WTC11 (cell line): Measurements from ENCODE around the gene GAK. TPM values are rescaled to one million over a fixed set of nuclear protein-coding genes. Genes with fewer than 3 reads are reported as not detected.

Experiments used
- ATAC-seq: fragments of 200-7000 bp; cut with Tn5 transposase; 2 replicates; pipeline ENCODE4 v1.10.0; 2021; ENCODE audit warnings: mild to moderate bottlenecking, moderate library complexity
- CTCF ChIA-PET: fragments of 300-600 bp; sonication (Branson Sonifier 250); formaldehyde crosslinking; loops from one replicate; lab custom pipeline; 2021; ENCODE audit warnings: antibody characterized with exemption; lab: Charles Lee
- POLR2A ChIA-PET: fragments of 350-600 bp; sonication (Branson Sonifier 250); formaldehyde crosslinking; loops from one replicate; lab custom pipeline; 2021; ENCODE audit warnings: antibody characterized with exemption; lab: Charles Lee
- DNase-seq: peaks from one replicate; pipeline ENCODE4 v3.0.0; 2021; ENCODE audit warnings: low spot score
- H3K27ac Mint-ChIP-seq: 2 replicates; pipeline ENCODE4 v1.8.0; 2021; ENCODE audit warnings: mixed read lengths
- H3K27me3 Mint-ChIP-seq: 2 replicates; pipeline ENCODE4 v1.8.0; 2021; ENCODE audit warnings: low read depth, mild to moderate bottlenecking, moderate library complexity, mixed read lengths
- H3K36me3 Mint-ChIP-seq: 2 replicates; pipeline ENCODE4 v1.8.0; 2021; ENCODE audit warnings: mixed read lengths
- H3K4me1 Mint-ChIP-seq: 2 replicates; pipeline ENCODE4 v1.8.0; 2022; ENCODE audit warnings: mixed read lengths
- H3K4me3 Mint-ChIP-seq: 2 replicates; pipeline ENCODE4 v1.8.0; 2021; ENCODE audit warnings: mild to moderate bottlenecking, moderate library complexity, mixed read lengths
- H3K9me3 Mint-ChIP-seq: 2 replicates; pipeline ENCODE4 v1.8.0; 2021; ENCODE audit warnings: mixed read lengths
- ATF3 ChIP-seq: sonication (generic); formaldehyde crosslinking; conservative IDR thresholded peaks from 2 replicates; pipeline ENCODE4 v1.8.1; 2022; ENCODE audit warnings: mild to moderate bottlenecking, missing genetic modification reagents
- CBFB ChIP-seq: sonication (generic); formaldehyde crosslinking; IDR thresholded peaks from 2 replicates; pipeline ENCODE4 v1.8.1; 2022; ENCODE audit warnings: mild to moderate bottlenecking, low read depth, missing genetic modification reagents
- CREM ChIP-seq: sonication (generic); formaldehyde crosslinking; IDR thresholded peaks from 2 replicates; pipeline ENCODE4 v1.8.1; 2022; ENCODE audit warnings: mild to moderate bottlenecking, missing genetic modification reagents, moderate library complexity
- CTCF ChIP-seq: fragments of 200-600 bp; IDR thresholded peaks from 2 replicates; pipeline ENCODE4 v1.8.0; 2022; ENCODE audit warnings: antibody characterized with exemption
- E2F1 ChIP-seq: sonication (generic); formaldehyde crosslinking; IDR thresholded peaks from 2 replicates; pipeline ENCODE4 v1.8.0; 2022; ENCODE audit warnings: mild to moderate bottlenecking, missing genetic modification reagents
- E2F4 ChIP-seq: sonication (generic); formaldehyde crosslinking; IDR thresholded peaks from 2 replicates; pipeline ENCODE4 v1.8.1; 2022; ENCODE audit warnings: low read depth, mild to moderate bottlenecking, moderate library complexity, missing genetic modification reagents, borderline replicate concordance
- EMX1 ChIP-seq: fragments of 250-450 bp; sonication (Bioruptor Pico); IDR thresholded peaks from 2 replicates; pipeline ENCODE4 v1.8.0; 2021; ENCODE audit warnings: mild to moderate bottlenecking
- GABPB1 ChIP-seq: sonication (generic); formaldehyde crosslinking; IDR thresholded peaks from 2 replicates; pipeline ENCODE4 v1.8.1; 2023; ENCODE audit warnings: mild to moderate bottlenecking, missing genetic modification reagents
- NR2C2 ChIP-seq: sonication (generic); formaldehyde crosslinking; IDR thresholded peaks from 2 replicates; pipeline ENCODE4 v1.8.0; 2022; ENCODE audit warnings: mild to moderate bottlenecking, missing genetic modification reagents
- SMAD3 ChIP-seq: sonication (generic); formaldehyde crosslinking; IDR thresholded peaks from 2 replicates; pipeline ENCODE4 v1.8.0; 2022; ENCODE audit warnings: missing genetic modification reagents, mild to moderate bottlenecking, borderline replicate concordance
- TP53 ChIP-seq: sonication (generic); formaldehyde crosslinking; IDR thresholded peaks from 2 replicates; pipeline ENCODE4 v1.8.1; 2023; ENCODE audit warnings: mild to moderate bottlenecking, missing genetic modification reagents
- ZNF219 ChIP-seq: sonication (generic); formaldehyde crosslinking; IDR thresholded peaks from 2 replicates; pipeline ENCODE4 v1.8.0; 2023; ENCODE audit warnings: missing genetic modification reagents, mild to moderate bottlenecking, borderline replicate concordance
- ZNF232 ChIP-seq: sonication (generic); formaldehyde crosslinking; IDR thresholded peaks from 2 replicates; pipeline ENCODE4 v1.8.0; 2022; ENCODE audit warnings: mild to moderate bottlenecking, missing genetic modification reagents
- ZNF263 ChIP-seq: sonication (generic); formaldehyde crosslinking; IDR thresholded peaks from 2 replicates; pipeline ENCODE4 v1.8.1; 2022; ENCODE audit warnings: low read depth, mild to moderate bottlenecking, moderate library complexity, missing genetic modification reagents
- ZNF416 ChIP-seq: fragments of 250-450 bp; sonication (Bioruptor Pico); IDR thresholded peaks from 2 replicates; pipeline ENCODE4 v1.9.0; 2021; ENCODE audit warnings: mild to moderate bottlenecking, inconsistent platforms
- ZNF423 ChIP-seq: fragments of 250-450 bp; sonication (Bioruptor Pico); IDR thresholded peaks from 2 replicates; pipeline ENCODE4 v2.1.2; 2022; ENCODE audit warnings: mild to moderate bottlenecking, moderate library complexity
- ZNF512 ChIP-seq: sonication (generic); formaldehyde crosslinking; IDR thresholded peaks from 2 replicates; pipeline ENCODE4 v1.8.1; 2022; ENCODE audit warnings: missing genetic modification reagents, borderline replicate concordance
- total RNA-seq: library from RNA; stranded (reverse); gene quantifications from 3 replicates; pipeline ENCODE4 v1.2.3, GENCODE V29; 2021
- TF ChIP-seq, protein P1 (sequence below): fragments of 250-450 bp; sonication (Bioruptor Pico); IDR thresholded peaks from 2 replicates; pipeline ENCODE4 v1.9.0; 2021; ENCODE audit warnings: moderate library complexity, mild to moderate bottlenecking, inconsistent platforms, borderline replicate concordance
- TF ChIP-seq, protein P2 (sequence below): sonication (generic); formaldehyde crosslinking; IDR thresholded peaks from 2 replicates; pipeline ENCODE4 v1.8.1; 2023; ENCODE audit warnings: mild to moderate bottlenecking, missing genetic modification reagents
- TF ChIP-seq, protein P3 (sequence below): fragments of 250-450 bp; sonication (Bioruptor Pico); IDR thresholded peaks from 2 replicates; pipeline ENCODE4 v2.1.2; 2022; ENCODE audit warnings: mild to moderate bottlenecking, moderate library complexity

The GAK gene
- total RNA-seq, 1 experiment from 2014 or later: 121 TPM

GRCh38 chr4:828641-829271 lies 103.4 kb downstream of the GAK start (continued):
- TF ChIP-seq TP53 (CRISPR knock-in tag): no peak

DNA sequence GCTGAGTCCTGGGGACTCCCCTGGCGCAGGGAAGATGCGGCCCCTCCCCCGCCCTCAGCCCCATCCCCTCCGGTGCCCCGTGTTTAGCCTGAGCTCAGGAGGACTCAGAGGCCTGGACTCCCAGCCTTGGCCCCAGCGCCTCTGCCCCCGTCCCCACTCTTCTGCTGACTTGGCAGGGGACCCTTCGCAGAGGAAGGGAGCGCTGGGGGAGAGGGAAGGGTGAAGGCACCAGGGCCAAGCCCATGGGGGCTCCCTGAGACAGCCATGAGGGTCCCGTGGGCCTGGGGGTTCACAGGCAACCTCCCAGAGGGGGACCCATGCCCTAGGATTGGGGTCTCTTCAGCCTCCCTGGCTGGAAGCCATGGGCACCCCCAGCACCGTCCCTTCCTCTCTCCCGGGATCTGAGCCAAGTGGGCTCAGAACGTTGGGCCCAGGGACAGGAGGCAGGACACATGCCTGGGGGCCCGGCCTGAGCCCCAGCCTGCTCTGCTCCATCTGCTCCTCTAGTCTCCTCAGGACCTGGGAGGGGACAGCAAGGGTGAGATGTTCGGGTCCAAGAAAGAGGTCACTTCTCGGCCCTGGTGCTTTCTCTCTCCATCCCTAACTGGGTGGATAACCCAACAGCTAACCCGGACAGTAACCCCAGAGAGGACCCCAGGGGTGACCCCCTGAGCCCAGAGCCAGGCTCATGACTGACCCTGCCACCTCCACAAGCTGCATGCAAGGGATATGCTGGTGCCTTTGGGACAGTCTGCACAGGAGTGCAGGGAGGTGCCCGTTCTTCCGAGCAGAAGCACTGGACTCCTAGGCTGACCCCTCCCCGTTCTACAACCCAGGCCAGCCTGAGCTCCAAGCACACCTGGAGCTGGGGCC lies 104.7 kb downstream of the GAK start:
- H3K4me3 Mint-ChIP-seq: peak overlapping the region; percentile 52
- TF ChIP-seq, protein P1, sequence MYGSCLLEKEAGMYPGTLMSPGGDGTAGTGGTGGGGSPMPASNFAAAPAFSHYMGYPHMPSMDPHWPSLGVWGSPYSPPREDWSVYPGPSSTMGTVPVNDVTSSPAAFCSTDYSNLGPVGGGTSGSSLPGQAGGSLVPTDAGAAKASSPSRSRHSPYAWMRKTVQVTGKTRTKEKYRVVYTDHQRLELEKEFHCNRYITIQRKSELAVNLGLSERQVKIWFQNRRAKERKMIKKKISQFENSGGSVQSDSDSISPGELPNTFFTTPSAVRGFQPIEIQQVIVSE (CRISPR knock-in tag): no peak
- no peak for TF ChIP-seq ZNF263 (CRISPR knock-in tag)
- no peak for TF ChIP-seq NR2C2 (CRISPR knock-in tag)
- no peak for TF ChIP-seq ZNF512 (CRISPR knock-in tag)
- no peak for TF ChIP-seq ZNF423
- TF ChIP-seq ATF3: no peak
- no peak for TF ChIP-seq ZNF416 (CRISPR knock-in tag)
- no peak for TF ChIP-seq E2F4 (CRISPR knock-in tag)
- TF ChIP-seq, protein P2, sequence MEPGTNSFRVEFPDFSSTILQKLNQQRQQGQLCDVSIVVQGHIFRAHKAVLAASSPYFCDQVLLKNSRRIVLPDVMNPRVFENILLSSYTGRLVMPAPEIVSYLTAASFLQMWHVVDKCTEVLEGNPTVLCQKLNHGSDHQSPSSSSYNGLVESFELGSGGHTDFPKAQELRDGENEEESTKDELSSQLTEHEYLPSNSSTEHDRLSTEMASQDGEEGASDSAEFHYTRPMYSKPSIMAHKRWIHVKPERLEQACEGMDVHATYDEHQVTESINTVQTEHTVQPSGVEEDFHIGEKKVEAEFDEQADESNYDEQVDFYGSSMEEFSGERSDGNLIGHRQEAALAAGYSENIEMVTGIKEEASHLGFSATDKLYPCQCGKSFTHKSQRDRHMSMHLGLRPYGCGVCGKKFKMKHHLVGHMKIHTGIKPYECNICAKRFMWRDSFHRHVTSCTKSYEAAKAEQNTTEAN (CRISPR knock-in tag): no peak
- TF ChIP-seq TP53 (CRISPR knock-in tag): no peak
- TF ChIP-seq ZNF232 (CRISPR knock-in tag): no peak
- TF ChIP-seq, protein P3, sequence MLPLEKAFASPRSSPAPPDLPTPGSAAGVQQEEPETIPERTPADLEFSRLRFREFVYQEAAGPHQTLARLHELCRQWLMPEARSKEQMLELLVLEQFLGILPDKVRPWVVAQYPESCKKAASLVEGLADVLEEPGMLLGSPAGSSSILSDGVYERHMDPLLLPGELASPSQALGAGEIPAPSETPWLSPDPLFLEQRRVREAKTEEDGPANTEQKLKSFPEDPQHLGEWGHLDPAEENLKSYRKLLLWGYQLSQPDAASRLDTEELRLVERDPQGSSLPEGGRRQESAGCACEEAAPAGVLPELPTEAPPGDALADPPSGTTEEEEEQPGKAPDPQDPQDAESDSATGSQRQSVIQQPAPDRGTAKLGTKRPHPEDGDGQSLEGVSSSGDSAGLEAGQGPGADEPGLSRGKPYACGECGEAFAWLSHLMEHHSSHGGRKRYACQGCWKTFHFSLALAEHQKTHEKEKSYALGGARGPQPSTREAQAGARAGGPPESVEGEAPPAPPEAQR: no peak
- no peak for TF ChIP-seq CREM
- no peak for TF ChIP-seq ZNF219 (CRISPR knock-in tag)
- TF ChIP-seq GABPB1: no peak
- no peak for TF ChIP-seq SMAD3 (CRISPR knock-in tag)
- TF ChIP-seq CTCF: no peak
- TF ChIP-seq CBFB: no peak
- no peak for TF ChIP-seq E2F1 (CRISPR knock-in tag)
- no peak for TF ChIP-seq EMX1 (CRISPR knock-in tag)
- ChIA-PET CTCF (interaction anchor here (0.6 to 1.2 kb wide), 5 partner anchors 32 to 161 kb away, joined by 3 to 5 read pairs (median 3); no protein-coding TSS in a partner anchor), POLR2A (no interaction called here)
- no peak for DNase-seq
- no peaks in the 10 kb centered on the region for H3K4me1 Mint-ChIP-seq
- no peaks in the 10 kb centered on the region for H3K9me3 Mint-ChIP-seq
- H3K27ac Mint-ChIP-seq: no peak overlapping the region
- peak; percentile 2; the same call in 1 of the 2 replicates for ATAC-seq
- H3K36me3 Mint-ChIP-seq: no peaks in the 10 kb centered on the region
- H3K27me3 Mint-ChIP-seq: peaks cover 50% of the 10 kb centered on the region
